HEK293T (cell line): ENCODE results near the gene PLCB1.

ENCODE experiments used
- L3MBTL2 ChIP-seq: fragments of 450-650 bp; conservative IDR thresholded peaks from 2 replicates; pipeline ENCODE4 v1.6.1; 2016; ENCODE audit warnings: mild to moderate bottlenecking
- SP1 ChIP-seq: fragments of 450-650 bp; IDR thresholded peaks from 2 replicates; pipeline ENCODE4 v1.6.1; 2017
- TARDBP ChIP-seq: fragments of 450-650 bp; IDR thresholded peaks from 2 replicates; pipeline ENCODE4 v1.6.1; 2016

GRCh38 chr20:8525017-8525343 lies 392.9 kb downstream of the PLCB1 start:
- TF ChIP-seq L3MBTL2 (no peak), SP1 (no peak), TARDBP (no peak)
